ENCODE data around the gene THAP4. TPM values are rescaled to one million over a fixed set of nuclear protein-coding genes. Genes with fewer than 3 reads are reported as not detected.

THAP4 gene
- total and polyA plus RNA-seq, 2 experiments from 2014 or later = 62.9 to 80.4 TPM

- no peak for TF ChIP-seq REST (IDR thresholded peaks at IDR 0.05; ENCODE audit: unreplicated experiment)
Measured at GRCh38 chr2:241534701-241535375, 102.1 kb downstream of the THAP4 start (continued).

Small RNAs within 50 kb of the gene (small RNA-seq; reads per million reads assigned to genes)
- 0.07 reads per million for gene RNA5SP122 (ENCODE audit: low replicate concordance)

Other genes with a start within 250 kb of the THAP4 start
- gene STK25, start 128.6 kb downstream of the THAP4 start, total RNA-seq (2014; rRNA removed; shearing (Covaris generic)) = 275 and 304 TPM in 2 replicates
- 125 and 142 TPM in 2 replicates for gene STK25, start 128.6 kb downstream of the THAP4 start, polyA plus RNA-seq (2016; fragmentation: Nextera tagmentation; extraction: Ambion mirVana)
- 33.4 and 36.7 TPM in 2 replicates for gene BOK, start 78.4 kb downstream of the THAP4 start, total RNA-seq (2014; rRNA removed; shearing (Covaris generic))
- gene BOK, start 78.4 kb downstream of the THAP4 start, polyA plus RNA-seq (2016; fragmentation: Nextera tagmentation; extraction: Ambion mirVana) = 13.5 and 13.6 TPM in 2 replicates
- 102 and 103 TPM in 2 replicates for gene ATG4B, start 535 bp upstream of the THAP4 start, total RNA-seq (2014; rRNA removed; shearing (Covaris generic))
- 104 and 116 TPM in 2 replicates for gene ATG4B, start 535 bp upstream of the THAP4 start, polyA plus RNA-seq (2016; fragmentation: Nextera tagmentation; extraction: Ambion mirVana)
- gene DTYMK, start 49.7 kb upstream of the THAP4 start, total RNA-seq (2014; rRNA removed; shearing (Covaris generic)) = 38.9 and 55.4 TPM in 2 replicates
- 65.4 and 69.5 TPM in 2 replicates for gene DTYMK, start 49.7 kb upstream of the THAP4 start, polyA plus RNA-seq (2016; fragmentation: Nextera tagmentation; extraction: Ambion mirVana)
- 42.5 and 49.5 TPM in 2 replicates for gene ING5, start 64.9 kb upstream of the THAP4 start, total RNA-seq (2014; rRNA removed; shearing (Covaris generic))
- 25.7 and 27.6 TPM in 2 replicates for gene ING5, start 64.9 kb upstream of the THAP4 start, polyA plus RNA-seq (2016; fragmentation: Nextera tagmentation; extraction: Ambion mirVana)
- 8.3 and 17.3 TPM in 2 replicates for gene D2HGDH, start 97.5 kb upstream of the THAP4 start, total RNA-seq (2014; rRNA removed; shearing (Covaris generic))
- 3.7 and 4.6 TPM in 2 replicates for gene D2HGDH, start 97.5 kb upstream of the THAP4 start, polyA plus RNA-seq (2016; fragmentation: Nextera tagmentation; extraction: Ambion mirVana)
- gene GAL3ST2, start 139.7 kb upstream of the THAP4 start, total RNA-seq (2014; rRNA removed; shearing (Covaris generic)) = 0.24 and 1.5 TPM in 2 replicates
- 0.19 TPM in 1 of 2 replicates, not detected in the other for gene GAL3ST2, start 139.7 kb upstream of the THAP4 start, polyA plus RNA-seq (2016; fragmentation: Nextera tagmentation; extraction: Ambion mirVana)
- gene NEU4, start 172.0 kb upstream of the THAP4 start, total RNA-seq (2014; rRNA removed; shearing (Covaris generic)) = 0.62 and 1.2 TPM in 2 replicates
- gene NEU4, start 172.0 kb upstream of the THAP4 start, polyA plus RNA-seq (2016; fragmentation: Nextera tagmentation; extraction: Ambion mirVana) = 0.12 and 0.29 TPM in 2 replicates
- gene PDCD1, start 221.7 kb upstream of the THAP4 start, total RNA-seq (2014; rRNA removed; shearing (Covaris generic)) = 0.38 and 1.8 TPM in 2 replicates
- gene PDCD1, start 221.7 kb upstream of the THAP4 start, polyA plus RNA-seq (2016; fragmentation: Nextera tagmentation; extraction: Ambion mirVana) = 0.23 and 0.34 TPM in 2 replicates
- gene RTP5, start 232.6 kb upstream of the THAP4 start, total RNA-seq (2014; rRNA removed; shearing (Covaris generic)) = 0.50 TPM in 1 of 2 replicates, not detected in the other
- not detected in 2 replicates for gene RTP5, start 232.6 kb upstream of the THAP4 start, polyA plus RNA-seq (2016; fragmentation: Nextera tagmentation; extraction: Ambion mirVana)